ENCODE measurements around the gene AIFM3.
"Not testable (repeated sequence)": the region's sequence is repeated elsewhere in the genome, so short reads cannot be mapped to it uniquely, and the experiment has no call there.

The AIFM3 gene

GRCh38 chr22:20992056-20992442, 25.0 kb downstream of the AIFM3 start:
- no peak for FAIRE-seq

GRCh38 chr22:20992456-20993303, 25.6 kb downstream of the AIFM3 start:
- no peak for FAIRE-seq

GRCh38 chr22:20993304-20994127, 26.5 kb downstream of the AIFM3 start:
- FAIRE-seq = no peak

- FAIRE-seq = no peak
Measured at GRCh38 chr22:20994128-20994901, 27.3 kb downstream of the AIFM3 start.

GRCh38 chr22:20994902-20995241, 27.8 kb downstream of the AIFM3 start:
- FAIRE-seq = no peak

- FAIRE-seq = no peak
Measured at GRCh38 chr22:20995329-20996030, 28.4 kb downstream of the AIFM3 start.

GRCh38 chr22:20996031-20996410, 29.0 kb downstream of the AIFM3 start:
- FAIRE-seq = no peak

GRCh38 chr22:20996598-20997535, 29.8 kb downstream of the AIFM3 start:
- no peak for FAIRE-seq

- no peak for FAIRE-seq
Measured at GRCh38 chr22:20997536-20998257, 30.6 kb downstream of the AIFM3 start.

GRCh38 chr22:20998411-20999336, 31.6 kb downstream of the AIFM3 start:
- no peak for FAIRE-seq

- no peak for FAIRE-seq
Measured at GRCh38 chr22:20999350-21000206, 32.5 kb downstream of the AIFM3 start.

GRCh38 chr22:21000207-21000986, 33.3 kb downstream of the AIFM3 start:
- no peak for FAIRE-seq

- FAIRE-seq = no peak
Measured at GRCh38 chr22:21000987-21001600, 34.0 kb downstream of the AIFM3 start.

- FAIRE-seq = peak; percentile 48
Measured at GRCh38 chr22:21001601-21002325, 34.7 kb downstream of the AIFM3 start, which contains the start of gene THAP7. Gene THAP7 (minus strand): TSS chr22:21002118. CDS start chr22:21001911, 207 bp downstream.

- no peak for FAIRE-seq
Measured at GRCh38 chr22:21003782-21004181, 36.7 kb downstream of the AIFM3 start.

- FAIRE-seq = not testable (repeated sequence)
Measured at GRCh38 chr22:21009208-21009607, 42.2 kb downstream of the AIFM3 start.

Measured in G401.6 (cell line).